ENCODE results near the gene SMPX.
"Not testable (repeated sequence)": the region's sequence is repeated elsewhere in the genome, so short reads cannot be mapped to it uniquely, and the experiment has no call there.

- TF ChIP-seq CTCF (conservative IDR thresholded peaks at IDR 0.05); EZH2 (IDR thresholded peaks at IDR 0.05; ENCODE audit: low read depth): not testable (repeated sequence)
Observed at GRCh38 chrX:21775128-21775527, 17.2 kb upstream of the SMPX start.
